Transverse colon (tissue), 3 donors: ENCODE results near the gene STON2.

Source experiments
- CTCF ChIP-seq, 5 experiments: fragments of 200-600 bp in 3 of 5; fragments of 450-650 bp in 2 of 5; sonication (generic) in 3 of 5; IDR thresholded peaks; 1 replicate in 2 of 5; 2 replicates in 3 of 5; pipeline ENCODE4 v1.5.1; 2016 to 2017; ENCODE audit warnings: antibody characterized with exemption in 5 of 5, inconsistent platforms in 3 of 5, mild to moderate bottlenecking in 2 of 5, moderate library complexity in 1 of 5
- EP300 ChIP-seq: sonication (generic); formaldehyde crosslinking; IDR thresholded peaks from one replicate; pipeline ENCODE4 v1.6.1; 2017; ENCODE audit warnings: antibody characterized with exemption, low read depth
- POLR2A ChIP-seq: fragments of 450-650 bp; IDR thresholded peaks from one replicate; pipeline ENCODE4 v1.6.1; 2016; ENCODE audit warnings: antibody characterized with exemption, mild to moderate bottlenecking, moderate library complexity

- TF ChIP-seq CTCF (IDR thresholded peaks at IDR 0.05) (no peak), EP300 (no peak), POLR2A (no peak)
Measured at GRCh38 chr14:81390696-81391095, 9.4 kb downstream of the STON2 start.
